Epidermal melanocyte (primary cell): ENCODE measurements around the gene LRRC27.
A peak's percentile ranks its signal among the peaks of the same experiment; 100 is the strongest.
"Not testable (repeated sequence)": the region's sequence is repeated elsewhere in the genome, so short reads cannot be mapped to it uniquely, and the experiment has no call there.

Experiments
- DNase-seq: peaks from one replicate; pipeline ENCODE4 v3.0.0; 2011; ENCODE audit warnings: low spot score; ENCODE audit not compliant: insufficient read length

The LRRC27 gene

DNA sequence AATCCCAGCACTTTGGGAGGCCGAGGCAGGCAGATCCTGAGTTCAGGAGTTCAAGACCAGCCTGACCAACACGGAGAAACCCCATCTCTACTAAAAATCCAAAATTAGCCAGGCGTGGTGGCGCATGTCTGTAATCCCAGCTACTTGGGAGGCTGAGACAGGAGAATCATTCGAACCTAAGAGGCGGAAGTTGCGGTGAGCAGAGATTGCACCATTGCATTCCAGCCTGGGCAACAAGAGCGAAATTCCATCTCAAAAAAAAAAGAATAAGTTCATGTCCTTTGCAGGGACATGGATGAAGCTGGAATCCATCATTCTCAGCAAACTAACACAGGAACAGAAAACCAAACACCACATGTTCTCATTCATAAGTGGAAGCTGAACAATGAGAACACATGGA is 17.1 kb upstream of the LRRC27 start:
- not testable (repeated sequence) for DNase-seq

DNA sequence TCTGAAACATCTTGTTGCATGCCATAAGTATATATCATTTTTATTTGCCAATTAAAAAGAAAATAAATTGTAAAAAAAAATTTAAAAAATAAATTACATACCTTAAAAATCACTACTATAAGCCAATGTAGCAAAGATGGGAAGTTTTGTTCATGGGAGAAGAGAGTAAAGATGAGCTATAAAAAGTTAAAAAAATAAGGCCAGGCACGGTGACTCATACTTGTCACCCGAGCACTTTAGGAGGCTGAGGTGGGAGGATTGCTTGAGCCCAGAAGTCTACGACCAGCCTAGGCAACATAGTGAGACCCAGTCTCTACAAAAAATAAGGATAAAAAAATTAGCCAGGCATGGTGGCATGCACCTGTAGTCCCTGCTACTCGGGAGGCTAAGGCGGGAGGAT is 15.9 kb upstream of the LRRC27 start:
- DNase-seq, result no peak

DNA sequence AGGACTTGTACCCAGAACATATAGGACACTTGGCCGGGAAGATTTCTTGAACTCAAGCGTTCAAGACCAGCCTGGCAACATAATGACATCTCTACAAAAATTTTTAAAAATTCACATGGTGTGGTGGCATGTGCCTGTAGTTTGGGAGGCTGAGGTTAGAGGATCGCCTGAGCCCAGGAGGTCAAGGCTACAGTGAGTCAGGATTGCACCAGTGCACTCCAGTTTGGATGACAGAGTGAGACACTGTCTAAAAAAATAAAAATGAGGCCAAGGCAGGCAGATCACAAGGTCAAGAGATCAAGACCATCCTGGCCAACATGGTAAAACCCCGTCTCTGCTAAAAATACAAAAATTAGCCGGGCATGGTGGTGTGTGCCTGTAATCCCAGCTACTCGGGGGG is 14.5 kb upstream of the LRRC27 start:
- not testable (repeated sequence) for DNase-seq

DNA sequence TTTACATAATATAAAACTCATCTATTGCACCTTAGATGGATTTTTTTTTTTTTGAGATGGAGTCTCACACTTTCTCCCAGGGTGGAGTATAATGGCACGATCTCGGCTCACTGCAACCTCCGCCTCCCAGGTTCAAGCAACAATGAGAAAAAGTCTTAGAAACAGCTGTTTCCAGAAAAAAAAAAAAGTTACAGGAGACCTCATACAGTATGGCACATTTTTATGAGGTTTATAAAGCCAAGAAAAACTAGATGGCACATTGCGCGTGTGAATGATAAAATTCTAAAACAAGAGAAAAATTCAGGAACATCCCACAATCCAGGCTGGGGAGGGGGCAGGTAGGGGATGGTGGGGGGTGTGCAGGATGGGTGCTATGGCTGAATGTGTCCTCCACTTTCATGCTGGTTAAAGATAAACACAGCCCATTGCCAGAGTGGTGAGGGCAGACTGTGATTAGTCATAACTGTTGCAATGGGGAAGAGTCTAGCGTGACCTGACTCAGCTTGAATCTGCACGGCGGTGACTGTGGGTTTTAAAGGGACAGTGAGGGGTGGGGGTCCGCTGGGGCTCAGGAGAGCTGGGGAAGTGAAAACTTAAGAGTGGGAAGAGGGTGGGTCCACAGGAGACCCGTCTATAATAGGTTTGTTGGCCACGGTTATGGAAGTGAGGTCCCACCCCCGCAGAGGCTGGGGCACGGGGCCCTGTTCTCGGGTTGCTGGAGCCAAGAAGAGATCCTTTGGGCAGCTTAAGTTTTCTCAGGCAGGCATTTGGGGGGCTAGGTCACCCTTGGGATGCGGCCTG is 11.9 kb upstream of the LRRC27 start:
- peak; percentile 42 for DNase-seq

DNA sequence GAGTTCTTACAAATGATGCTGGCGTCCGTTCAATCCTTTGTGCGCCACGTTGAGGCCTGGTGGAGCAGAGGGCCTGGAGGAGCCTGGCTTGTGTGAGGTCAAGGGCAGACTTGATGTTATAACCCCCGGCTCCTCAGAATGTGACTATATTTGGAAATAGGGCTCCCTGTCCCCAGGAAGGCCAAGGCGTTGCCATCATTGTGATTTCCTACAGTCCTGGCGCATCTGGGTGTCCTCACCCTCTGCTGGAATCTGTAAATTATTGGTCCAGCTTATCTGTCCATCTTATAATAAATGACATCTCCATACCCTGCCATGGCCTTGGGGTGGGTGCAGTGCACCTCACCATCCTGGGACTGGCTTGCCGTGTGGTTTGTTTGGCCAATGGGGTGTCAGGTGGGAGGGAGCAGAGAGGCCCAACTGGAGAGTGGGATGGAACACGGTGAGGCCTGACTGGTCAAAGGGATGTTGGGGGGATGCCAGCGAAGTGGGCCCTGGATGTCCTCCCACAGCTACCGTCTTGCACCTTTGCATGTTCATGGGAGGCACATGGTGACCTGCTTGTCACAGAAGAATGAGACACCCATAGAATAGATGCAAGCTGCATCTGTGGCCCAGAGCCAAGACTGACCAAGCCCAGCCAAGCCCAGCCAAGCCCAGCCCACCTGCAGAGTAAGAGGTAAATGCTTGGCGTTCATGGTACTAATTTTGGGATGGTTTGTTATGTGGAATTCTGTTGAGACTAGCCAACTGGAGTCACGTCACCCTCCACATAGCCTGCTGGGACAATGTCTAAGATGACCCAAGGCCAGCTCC is 11.1 kb upstream of the LRRC27 start:
- DNase-seq, result no peak

DNA sequence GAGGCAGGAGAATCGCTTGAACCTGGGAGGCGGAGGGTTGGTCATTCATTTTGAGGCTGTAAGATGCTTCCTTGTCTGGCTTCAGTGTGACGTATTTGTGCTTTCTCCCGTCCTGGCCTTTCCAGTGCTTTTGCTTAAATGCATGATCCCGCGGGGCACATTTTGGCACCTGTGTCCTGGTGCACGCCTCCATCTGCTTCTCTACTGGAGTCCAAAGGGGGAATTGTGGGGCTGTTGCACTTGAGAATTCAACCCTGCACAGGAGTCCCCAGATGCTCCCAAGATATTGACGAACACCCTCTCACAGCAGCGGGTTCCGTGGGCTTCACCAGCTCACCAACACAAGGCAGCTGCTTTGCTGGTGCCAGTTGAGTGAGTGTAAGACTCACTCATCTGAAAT is 10.3 kb upstream of the LRRC27 start:
- DNase-seq, result no peak

DNA sequence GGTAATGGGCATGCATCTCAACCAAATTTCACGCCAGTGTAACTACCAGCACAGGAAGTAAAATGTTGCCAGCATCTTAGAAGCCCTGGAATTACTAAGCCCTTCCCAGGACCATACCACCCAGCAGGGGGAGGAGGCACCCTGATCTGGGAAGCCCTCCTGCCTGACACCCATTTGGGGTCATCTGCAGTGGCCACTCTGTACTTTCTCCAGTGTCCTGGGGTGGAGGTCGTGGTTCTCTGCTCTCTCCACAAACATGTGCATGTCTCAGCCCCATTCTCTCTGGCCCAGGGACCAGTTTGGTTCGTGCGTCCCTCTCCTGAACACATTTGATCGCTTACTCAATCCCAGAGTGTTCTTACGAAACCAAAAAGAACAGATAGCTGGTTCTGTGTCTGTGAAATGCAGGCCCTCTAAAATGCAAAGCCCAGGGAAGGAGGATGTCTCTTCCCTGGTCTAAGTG is 9.4 kb upstream of the LRRC27 start:
- DNase-seq, result no peak

DNA sequence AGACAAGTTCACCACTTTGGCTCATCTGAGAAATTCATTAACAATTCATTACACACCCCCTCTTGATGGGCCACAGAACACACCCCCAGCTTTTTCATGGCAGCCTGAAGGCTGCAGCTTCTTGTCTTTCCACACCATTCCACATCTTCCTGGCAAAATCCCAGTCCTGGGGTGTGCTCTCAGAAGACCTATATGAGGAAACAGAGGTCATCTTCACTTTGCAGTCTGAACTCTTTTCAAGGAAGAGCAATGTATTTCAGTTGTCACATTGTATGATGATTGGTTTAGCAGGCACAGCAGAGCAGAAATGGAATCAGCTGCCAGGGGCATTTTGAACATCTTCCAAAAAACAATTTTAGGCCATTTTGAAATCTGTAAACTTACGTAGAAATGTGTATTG is 7.8 kb upstream of the LRRC27 start:
- DNase-seq, result no peak

DNA sequence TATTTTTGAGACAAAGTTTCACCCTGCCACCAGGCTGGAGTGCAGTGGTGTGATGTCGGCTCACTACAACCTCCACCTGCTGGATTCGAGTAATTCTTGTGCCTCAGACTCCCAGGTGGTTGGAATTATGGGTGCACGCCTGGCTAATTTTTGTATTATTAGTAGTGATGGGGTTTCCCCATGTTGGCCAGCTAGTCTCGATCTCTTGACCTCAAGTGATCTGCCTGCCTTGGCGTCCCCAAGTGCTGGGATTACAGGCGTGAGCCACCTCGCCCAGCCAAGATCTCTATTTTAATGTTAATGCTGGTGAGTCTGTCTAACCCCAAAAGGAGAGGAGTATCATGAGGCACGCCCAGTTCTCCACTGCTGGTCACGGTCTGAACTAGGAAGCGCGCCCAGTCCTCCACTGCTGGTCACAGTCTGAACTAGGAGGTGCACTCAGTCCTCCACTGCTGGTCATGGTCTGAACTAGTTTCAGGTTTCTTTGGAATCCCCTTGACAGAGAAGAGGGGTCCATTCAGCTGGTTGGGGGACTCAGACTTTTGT is 5.6 kb upstream of the LRRC27 start:
- DNase-seq, result no peak

DNA sequence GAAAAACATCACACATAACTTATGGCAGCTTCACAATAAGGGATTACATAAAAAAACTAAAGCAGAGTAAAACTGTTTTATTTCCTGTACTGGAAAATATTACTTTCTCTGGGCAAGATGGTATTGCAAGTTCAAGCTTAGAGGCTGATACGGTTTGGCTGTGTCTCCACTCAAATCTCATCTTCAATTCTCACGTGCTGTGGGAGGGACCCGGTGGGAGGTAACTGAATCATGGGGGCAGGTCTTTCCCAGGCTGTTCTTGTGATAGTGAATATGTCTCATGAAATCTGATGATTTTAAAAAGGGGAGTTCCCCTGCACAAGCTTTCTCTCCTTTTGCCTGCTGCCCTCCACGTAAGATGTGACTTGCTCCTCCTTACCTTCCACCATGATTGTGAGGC is 5.1 kb upstream of the LRRC27 start:
- no peak for DNase-seq

DNA sequence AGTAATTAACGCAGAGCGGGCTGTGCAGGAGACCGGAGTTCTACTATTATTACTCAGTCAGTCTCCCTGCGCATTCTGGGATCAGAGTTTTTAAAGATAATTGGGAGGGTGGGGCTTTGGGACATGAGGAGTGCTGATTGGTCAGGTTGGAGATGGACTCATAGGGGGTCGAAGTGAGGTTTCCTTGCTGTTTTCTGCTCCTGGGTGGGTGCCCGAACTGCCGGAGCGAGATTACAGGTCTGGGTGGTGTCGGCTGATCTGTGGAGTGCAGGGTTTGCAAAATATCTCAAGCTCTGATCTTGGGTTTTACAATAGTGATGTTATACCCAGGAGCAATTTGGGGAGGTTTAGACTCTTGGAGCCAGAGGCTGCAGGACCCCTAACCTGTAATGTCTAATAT is 3.9 kb upstream of the LRRC27 start:
- DNase-seq, result no peak

DNA sequence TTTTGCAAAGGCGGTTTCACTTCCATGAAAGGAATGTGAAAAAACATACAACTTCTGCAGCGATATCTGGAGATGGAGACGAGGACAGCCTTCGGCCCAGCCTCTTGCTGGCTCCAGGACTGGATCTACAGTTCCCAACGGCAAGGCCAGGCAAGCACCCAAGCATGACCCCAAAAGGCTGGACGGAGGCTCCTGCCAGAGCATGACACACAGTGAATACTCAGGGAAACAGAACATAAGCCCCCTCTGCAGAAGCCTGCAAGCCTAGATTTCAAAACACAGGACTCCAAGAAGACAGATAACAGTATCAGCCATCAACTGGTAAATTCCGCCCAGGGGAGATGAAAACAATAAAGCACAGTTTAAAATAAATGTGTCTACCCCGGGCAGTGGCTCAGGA is 3.3 kb upstream of the LRRC27 start:
- DNase-seq, result no peak

DNA sequence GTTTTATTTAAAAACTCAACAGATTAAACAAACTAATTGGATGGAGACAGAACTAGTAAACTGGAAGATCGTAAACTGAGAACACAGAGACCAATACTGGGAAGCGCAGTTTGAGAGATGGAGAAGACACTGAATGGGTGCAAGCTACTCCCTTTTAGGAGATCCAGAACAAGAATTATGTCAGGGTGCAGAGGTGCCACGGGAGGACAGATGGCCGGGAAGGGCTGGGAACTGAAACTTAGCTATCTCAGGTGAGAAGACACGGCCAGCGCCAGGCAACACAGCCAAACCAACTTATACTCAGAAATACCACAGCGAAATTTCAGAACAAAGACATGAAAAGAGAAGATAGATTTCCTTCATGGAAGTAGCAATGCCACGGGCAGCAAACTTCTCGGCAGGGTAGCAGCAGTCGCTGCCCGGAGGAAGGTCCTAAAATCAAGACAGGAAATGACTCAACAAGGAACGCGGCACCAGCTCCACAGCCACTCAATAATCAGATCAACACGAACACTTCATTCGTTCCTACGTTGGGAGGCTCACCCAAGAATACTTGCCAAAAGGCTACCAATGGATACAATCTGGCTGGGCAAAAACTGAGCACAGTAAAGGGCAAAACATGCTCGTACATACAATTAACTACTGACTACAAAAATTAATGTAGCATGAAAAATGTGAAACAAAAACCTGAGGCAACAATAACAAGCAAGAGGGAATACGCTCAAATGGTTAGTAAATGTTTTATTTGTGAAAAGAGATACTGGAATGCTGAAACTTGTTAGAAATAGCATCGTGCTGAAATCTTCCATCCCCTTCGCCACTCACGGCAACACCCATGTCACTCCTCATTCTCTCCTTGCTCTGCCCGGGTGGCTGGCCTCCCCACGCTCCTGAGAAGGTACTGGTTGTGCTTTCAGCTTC is 2.2 kb upstream of the LRRC27 start:
- DNase-seq, result no peak

DNA sequence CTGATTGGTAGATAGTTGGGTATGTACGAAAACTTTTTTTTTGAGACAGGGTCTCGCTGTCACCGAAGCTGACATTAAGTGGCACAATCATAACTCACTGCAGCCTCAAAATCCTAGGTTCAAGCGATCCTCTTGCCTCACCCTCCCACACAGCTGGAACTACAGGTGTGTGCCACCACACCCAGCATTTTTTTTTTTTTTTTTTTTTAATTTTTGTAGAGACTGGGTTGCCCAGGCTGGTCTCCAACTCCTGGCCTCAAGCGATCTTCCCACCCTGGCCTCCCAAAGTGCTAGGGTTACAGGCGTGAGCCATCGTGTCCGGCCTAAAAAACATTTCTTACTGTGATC is 1.5 kb upstream of the LRRC27 start:
- DNase-seq, result no peak

DNA sequence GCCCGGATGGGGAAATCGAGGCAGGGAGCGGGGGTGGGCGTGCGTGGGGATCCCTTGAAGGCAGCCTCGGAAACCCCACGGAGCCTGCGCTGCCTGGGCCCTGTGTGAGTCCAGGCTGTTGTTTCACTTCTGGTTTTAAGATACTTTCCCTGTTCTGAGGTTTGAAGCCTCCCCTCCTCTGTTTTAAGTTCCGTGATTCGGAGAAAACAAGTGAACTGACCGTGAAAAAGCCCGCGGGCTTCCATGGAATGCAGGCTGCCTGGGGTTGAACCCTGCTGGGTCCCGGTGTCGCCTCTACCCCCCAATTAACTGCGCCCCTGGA is 401 bp downstream of the LRRC27 start:
- DNase-seq, result no peak

DNA sequence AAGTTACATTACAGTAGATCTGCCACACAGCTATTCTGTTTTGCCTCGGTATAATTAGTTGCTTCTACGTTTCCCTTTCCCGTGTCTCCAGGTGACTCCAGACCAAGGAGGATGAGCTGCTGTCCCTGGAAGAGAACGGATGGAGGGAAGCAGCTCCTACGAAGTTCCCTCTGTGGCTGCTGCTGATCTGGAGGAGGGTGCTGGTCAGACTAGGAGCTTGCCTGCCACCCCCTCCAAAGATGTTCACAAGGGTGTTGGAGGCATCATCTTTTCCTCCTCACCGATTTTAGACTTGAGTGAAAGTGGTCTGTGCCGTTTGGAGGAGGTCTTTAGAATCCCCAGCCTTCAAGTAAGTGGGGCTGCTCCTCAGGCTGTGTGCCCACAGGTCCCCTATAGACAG is 1.4 kb downstream of the LRRC27 start:
- no peak for DNase-seq

DNA sequence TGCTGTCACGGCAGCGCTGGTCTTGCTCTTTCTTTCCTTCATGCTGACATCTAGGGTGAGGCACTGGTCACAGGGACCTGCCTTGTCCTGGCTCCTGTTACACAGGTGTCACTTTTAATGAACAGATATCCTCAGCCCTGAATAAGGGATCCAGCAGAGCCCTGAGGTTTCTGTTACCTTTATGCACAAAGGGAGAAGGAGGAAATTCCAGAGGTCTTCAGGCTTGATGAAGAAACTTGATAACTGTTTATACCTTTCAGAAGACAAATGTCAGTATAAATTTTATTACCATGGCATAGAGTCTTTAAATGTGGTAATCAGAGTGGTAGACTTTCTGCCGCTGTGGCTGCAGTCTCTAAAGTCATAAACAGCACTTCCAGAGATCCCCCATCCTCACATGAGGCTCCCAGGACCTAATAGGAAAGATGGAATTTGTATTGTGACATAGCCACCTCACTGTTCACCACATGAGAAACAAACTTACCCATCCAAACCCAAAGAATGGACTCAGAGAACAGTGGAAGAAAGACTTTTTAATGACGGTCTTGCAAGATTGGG is 2.7 kb downstream of the LRRC27 start:
- no peak for DNase-seq

DNA sequence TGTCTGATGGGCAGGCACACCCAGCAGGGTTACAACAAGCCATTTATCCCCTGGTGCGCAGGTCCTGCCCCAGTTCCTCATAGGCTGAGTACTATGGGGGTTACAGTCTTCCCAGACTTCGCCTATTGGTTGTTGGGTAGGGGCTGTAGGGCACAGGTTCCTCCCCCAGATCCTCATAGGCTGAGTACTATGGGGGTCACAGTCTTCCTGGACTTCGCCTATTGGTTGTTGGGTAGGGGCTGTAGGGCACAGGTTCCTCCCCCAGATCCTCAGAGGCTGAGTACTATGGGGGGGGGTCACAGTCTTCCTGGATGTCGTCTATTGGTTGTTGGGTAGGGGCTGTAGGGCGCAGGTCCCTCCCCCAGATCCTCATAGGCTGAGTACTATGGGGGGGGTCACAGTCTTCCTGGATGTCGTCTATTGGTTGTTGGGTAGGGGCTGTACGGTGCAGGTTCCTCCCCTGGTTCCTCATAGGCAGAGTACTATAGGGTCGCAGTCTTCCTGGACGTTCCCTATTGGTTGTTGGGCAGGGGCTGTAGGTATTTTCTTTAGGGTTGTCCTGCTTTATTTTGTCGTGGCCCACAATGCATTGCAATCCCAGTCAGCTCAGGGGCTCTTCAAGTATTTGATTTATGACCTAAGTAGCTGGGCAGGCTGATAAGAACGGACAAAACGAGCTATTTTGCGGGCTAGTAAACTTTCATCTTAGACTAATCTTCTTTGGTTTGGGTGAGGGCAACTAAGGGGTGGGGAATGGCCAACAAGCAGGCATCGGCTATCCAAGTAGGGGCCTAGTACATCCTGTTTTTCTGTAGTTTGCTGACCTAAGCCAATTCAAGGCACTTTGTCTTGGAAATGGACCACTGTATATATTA is 3.4 kb downstream of the LRRC27 start:
- DNase-seq, result no peak

DNA sequence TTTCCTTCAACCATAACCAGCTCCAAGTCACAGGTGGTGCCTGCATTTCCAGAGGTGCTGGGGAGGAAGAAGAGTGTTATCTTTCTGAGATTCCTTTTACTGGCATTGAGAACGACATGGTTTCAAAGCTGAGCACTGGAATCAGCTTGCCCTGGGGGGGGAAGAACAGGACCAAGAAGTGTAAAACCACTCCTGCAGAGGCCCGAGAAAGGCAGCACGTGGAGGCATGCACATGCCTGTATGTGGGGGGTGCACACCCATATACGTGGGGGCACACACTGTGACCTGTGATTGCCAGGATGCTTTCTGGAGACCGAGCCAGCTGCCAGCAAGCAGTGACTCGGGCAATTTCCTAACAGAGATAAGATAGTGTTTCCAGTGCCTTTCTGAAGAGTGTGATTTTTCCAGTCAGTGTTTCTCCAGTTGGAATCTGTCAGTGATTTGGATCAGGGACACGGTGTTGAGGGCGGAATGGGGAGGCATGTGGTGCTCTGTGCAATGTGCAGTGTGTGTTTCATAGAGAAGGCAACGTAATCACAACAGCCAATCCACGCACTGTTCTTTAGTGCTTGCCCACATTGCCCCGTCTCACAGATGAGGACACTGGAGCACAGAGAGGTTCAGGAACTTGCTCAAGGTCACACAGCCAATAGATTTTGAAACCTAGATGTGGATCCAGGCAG is 4.2 kb downstream of the LRRC27 start:
- DNase-seq, result no peak

DNA sequence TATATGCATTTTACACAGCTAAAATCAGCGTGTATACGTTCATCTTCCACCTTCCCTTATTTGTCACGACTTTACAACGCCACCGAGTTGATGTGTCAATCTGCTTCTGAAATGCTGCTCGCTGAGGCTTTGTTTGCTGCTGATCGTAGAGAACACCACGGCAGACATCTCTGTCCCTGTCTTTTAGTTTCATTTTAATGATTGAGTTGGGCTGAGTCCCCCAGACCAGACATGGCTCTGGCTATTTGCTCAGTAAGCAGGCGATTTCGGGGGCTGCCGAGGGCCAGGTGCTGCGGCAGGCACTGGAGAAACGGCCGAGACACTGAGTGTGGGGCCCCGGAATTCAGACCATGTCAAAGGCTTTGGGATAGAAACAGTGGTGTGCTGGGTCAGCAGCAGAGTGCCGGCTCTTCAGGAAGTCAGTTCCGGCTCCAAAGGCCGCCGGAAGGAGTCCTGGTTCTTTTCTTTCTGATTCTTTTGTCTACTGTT is 5.0 kb downstream of the LRRC27 start:
- no peak for DNase-seq
